HG03378 (cell line): ENCODE results near the gene UTF1.

Source experiments
- ATAC-seq: cut with Tn5 transposase; IDR thresholded peaks from one replicate; pipeline ENCODE4 v1.9.1; 2021; ENCODE audit warnings: mild to moderate bottlenecking, moderate library complexity; ENCODE audit not compliant: unreplicated experiment

UTF1 gene

GRCh38 chr10:133230044-133230361, at the start of gene UTF1:
UTF1 (plus strand) TSS chr10:133230217; CDS start chr10:133230289, 72 bp downstream.
- ATAC-seq, result no peak

DNA sequence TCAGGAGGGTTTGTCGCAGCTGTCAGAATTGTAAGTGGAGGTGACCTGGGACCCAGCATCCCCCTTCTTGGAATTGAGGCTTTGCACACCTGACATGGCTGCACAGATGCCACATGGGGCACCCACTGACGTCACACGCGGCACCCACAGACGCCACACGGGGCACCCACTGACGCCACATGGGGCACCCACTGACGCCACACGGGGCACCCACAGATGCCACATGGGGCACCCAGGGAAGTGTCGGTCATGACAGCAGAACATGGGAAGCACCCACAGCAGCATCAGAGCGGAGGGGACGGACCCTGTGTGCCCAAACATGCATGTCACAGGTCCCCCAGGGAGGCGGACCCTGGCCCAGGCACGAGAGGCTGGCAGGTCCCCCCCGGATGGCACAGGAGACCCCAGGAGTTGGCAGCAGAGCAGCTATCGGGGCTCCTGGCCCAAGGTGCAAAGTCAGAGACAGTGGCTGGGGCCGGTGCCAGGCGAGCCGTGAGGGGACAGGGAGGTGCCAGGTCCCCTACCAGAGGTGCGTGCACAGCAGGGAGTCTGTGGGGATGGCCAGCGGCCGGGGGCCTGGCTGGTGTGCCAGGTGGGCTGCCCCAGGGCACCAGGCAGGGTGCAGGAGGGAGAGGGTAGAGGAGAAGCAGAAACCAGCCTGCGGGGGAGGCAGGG, 48.9 kb upstream of the UTF1 start:
- ATAC-seq, result no peak

DNA sequence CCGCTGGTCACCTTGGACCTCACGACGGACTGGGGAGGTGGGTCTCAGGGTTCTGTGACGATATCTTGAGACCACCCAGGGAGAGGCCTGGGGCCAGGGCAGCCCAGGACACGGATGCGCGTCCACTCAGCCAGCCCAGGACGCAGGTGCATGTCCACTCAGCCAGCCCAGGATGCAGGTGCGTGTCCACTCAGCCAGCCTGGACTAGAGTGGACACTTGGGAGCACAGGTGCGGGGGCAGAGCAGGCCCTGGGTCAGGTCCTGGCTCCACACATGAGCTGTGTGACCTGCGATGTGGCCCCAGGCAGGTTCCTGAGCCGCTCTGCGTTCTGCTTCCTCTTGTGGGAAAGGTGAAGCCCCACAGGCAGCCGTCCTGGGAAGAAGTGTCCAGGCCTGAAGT, 47.8 kb upstream of the UTF1 start:
- no peak for ATAC-seq

GRCh38 chr10:133182791-133183645, 47.0 kb upstream of the UTF1 start:
- ATAC-seq, result no peak

DNA sequence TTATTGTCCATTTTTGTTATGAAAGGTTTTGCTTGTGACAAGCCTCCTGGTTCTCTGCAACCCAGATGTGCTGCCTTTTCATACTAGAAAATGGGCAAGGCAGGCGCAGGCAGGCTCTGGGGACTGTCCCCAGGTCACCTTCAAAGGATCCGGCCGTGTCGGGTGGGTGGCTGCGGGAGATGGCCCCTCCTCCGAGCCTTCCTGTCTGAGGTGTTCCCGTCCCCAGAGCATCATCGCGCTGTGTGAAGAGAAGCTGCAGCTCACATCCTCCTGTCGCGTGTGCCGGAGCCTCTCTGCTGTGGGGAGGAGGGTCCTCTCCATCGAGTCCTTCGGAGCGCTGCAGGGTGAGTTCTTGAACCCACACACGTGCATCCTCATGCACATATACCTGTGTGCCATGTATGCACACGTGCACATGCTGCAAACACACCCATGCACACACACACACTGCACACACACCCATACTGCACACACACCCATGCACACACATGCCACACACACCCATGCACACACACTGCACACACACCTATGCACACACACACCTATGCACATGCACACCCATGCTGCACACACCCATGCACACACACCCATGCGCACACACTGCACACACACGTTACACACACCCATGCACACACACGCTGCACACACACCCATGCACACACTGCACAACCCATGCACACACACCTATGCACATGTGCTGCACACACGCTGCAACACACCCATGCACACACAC, 46.2 kb upstream of the UTF1 start:
- no peak for ATAC-seq

GRCh38 chr10:133184591-133185244, 45.3 kb upstream of the UTF1 start:
- no peak for ATAC-seq

GRCh38 chr10:133185421-133185820, 44.6 kb upstream of the UTF1 start:
- ATAC-seq, result no peak

- no peak for ATAC-seq
Observed at GRCh38 chr10:133185916-133186315, 44.1 kb upstream of the UTF1 start.

DNA sequence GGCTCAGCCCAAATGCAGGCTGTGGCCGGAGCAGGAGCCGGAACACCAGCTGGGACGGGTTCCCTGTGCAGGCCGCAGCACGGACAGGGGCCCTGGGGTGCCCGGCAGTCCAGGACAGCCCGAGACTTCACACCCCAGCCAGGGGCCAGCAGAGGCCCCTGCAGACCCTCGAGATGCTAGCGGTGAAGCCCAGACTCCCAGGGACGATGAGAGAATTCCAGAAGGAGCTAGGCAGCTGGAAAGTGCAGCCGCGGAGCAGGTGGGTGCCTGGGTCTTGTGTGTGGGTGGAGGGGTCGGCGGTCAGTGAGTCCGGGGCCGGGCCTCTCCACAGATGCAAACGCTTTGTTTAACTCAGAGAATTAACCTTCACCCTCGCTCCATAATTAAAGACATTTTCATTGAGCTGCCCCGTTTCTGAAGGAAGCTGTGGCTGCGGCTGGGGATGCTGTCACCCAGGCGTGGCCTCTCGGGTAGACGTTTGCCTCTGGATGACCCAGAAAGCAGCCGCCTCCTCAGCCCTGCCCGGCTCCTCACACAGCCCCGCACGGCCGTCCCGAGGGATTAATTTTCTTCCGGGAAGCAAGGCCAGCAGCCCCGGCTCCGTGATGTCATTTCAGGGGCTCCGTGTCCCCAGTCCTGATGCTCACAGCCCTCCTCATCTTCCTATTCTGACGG, 43.5 kb upstream of the UTF1 start:
- no peak for ATAC-seq

DNA sequence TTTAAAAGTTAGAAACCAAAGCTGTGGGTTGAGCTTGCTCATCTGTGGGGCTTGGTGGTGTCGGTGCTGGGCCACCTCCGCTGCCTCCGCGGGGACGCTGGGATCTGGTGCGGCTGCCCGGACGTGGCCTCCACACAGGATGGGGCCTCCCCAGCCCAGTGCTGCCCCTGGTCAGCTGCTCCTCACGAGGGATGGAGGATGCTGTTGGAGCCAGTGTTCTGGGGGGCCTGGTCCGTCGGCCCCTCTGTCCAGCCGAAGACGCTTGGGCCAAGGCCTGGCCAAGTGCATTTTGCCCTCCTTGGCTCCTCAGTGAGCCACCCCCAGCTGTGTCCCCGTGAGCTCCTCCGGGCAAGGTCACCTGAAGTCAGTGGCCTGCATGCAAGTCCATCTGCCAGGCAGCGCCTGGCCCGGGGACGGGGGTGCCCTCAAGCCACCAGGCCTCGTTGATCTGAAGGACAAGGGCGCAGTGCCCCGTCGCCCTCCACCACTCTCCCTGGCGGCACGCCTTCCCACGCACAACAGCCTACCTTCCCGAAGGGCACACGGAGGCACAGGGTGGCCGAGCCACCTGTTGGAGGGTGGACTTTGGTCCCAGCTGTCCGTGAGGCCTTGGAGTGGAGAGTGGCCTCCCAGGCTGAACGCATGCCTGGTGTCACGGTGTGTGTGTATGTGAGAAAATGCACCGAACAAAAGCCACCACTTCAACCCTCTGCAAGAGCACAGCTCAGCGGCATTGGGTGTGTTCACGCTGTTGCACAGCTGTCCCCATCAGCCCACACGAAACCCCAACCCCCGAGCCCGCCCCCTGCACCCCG, 42.7 kb upstream of the UTF1 start:
- no peak for ATAC-seq

- no peak for ATAC-seq
Observed at GRCh38 chr10:133187906-133188681, 41.9 kb upstream of the UTF1 start.

DNA sequence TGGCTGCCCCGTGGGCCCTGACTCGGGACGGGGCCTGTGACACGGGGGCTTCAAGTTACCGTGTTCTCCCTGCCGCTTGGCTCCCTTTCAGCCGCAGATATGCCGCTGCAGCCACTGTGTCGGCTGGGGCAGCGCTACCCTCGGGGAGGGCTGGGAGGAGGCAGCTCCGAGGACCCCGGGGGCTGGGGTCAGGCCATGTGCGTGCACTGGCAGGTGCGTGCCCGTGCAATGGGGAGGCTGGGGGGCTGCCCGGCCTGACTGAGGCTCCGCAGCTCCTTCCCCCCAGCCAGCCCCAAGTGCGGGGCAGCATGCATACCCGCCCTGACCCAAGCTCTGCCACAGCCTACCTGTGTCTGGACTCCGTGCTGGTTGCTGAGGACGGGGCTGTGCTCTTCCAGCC, 40.8 kb upstream of the UTF1 start:
- no peak for ATAC-seq

DNA sequence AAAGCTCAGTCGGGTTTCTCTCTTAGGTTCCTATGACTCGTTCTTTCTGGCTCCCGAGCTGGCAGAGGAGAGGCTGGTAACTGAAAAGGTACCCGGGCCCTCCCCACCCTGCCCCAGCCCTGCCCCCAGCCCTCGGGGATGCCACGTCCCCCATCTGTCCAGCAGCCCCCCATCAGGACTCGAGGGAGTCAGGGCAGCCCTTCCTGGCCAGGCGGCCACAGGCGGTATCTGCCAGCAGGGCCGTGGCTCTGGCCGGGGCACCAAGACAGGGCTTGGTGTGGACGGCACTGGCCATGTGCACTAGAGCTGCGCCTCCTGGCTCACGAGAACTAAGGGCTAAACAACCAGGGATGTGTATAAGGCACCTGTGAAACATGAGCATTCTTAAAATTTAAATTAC, 40.3 kb upstream of the UTF1 start:
- no peak for ATAC-seq

- no peak for ATAC-seq
Observed at GRCh38 chr10:133190225-133190624, 39.8 kb upstream of the UTF1 start.

GRCh38 chr10:133191651-133192050, 38.4 kb upstream of the UTF1 start:
- ATAC-seq, result no peak

- ATAC-seq, result no peak
Observed at GRCh38 chr10:133194151-133194550, 35.9 kb upstream of the UTF1 start.

DNA sequence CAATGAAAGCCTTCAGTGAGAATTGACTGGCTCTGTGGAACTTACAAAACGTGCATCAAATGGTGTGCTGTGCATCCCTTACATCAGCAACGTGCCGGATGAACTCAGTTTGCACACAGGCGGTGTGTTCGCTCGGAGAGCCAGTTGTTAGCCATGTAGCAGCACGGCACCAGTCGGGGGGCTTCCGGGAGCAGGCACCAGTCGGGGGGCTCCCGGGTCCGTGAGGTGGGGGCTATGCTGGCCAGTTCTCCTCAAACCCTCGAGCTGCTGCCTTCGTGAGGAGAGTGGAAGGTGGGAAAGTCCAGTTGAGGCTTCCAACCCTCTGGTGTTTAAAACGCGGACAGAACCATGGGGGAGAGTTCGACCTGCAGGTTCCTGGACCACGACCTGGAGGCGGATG, 34.9 kb upstream of the UTF1 start:
- ATAC-seq, result no peak

DNA sequence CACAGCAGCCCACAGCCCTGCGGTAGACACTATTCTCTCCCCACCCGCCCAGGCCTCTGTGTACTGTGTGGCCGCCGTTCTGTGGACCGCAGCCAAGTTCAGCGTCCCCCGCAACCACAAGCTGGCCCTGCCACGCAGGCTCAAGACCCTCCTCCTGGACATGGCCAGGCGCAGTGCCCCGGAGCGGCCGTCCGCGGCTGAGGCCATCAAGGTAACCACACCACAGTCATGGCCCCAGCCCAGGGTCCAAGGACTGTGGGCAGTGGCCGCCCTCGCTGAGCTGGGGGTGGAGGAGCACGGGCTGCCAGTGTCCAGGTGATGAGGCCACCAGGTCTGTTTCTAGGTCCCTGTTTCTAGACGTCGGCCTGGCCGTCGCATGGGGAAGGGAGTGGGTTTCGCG, 34.4 kb upstream of the UTF1 start:
- ATAC-seq, result no peak

GRCh38 chr10:133196221-133196915, 33.6 kb upstream of the UTF1 start:
- no peak for ATAC-seq
